Mammary epithelial cell (primary cell): ENCODE results near the gene ADCY9.

Source experiments
- CTCF ChIP-seq, 2 donors: IDR thresholded peaks in 1 of 2; conservative IDR thresholded peaks in 1 of 2; 2 replicates each; pipeline ENCODE4 v1.5.1; 2011 to 2012; ENCODE audit warnings: inconsistent platforms in 2 of 2, low read length in 2 of 2, mild to moderate bottlenecking in 2 of 2, control low read depth in 1 of 2, low read depth in 1 of 2; ENCODE audit not compliant: insufficient read depth in 1 of 2; ENCODE audit errors: extremely low read depth in 1 of 2
- EZH2 ChIP-seq: IDR thresholded peaks from 2 replicates; pipeline ENCODE4 v1.6.1; 2012; ENCODE audit warnings: low read length, inconsistent platforms, borderline replicate concordance

DNA sequence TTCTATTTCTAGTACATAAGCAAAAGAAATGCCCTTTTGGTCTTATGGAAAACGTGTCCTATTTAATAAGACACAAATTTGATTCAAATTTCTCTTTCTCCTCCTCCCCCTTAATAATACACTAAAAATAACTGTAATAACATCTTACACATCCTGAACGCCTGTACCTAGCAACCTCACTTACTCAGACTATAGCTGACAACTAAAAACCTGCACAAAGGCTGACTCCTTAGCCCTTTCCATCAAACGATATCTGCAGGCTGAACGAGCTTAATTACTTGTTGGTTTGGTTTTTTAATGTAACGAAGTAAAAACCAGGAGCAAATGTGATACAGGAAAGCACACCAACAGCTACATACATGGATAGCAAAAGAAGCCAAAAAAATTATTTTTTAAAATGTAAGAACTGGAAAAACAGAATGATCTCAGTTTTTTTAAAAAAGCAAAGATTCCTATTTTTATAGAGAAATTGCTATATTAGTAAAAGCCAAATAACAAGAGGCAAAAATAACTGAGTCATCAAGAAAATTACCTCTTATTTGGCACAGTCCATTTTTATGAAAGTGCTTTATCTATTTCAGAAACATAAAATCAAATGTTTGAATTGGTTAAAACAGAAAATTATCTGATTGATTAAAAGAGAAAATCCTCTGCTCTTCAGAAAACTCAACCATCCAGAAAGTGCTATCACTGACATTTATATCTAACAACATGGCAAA is 23.5 kb downstream of the ADCY9 start:
- TF ChIP-seq EZH2 (no peak), CTCF (conservative IDR thresholded peaks at IDR 0.05 in 1 of 2, IDR thresholded peaks at IDR 0.05 in 1 of 2; ENCODE audit: extremely low read depth in 1 of 2, insufficient read depth in 1 of 2, low read depth in 1 of 2, low read length in 2 of 2) (no peak)
